ENCODE data around the gene PSMG4.

Gene PSMG4

DNA sequence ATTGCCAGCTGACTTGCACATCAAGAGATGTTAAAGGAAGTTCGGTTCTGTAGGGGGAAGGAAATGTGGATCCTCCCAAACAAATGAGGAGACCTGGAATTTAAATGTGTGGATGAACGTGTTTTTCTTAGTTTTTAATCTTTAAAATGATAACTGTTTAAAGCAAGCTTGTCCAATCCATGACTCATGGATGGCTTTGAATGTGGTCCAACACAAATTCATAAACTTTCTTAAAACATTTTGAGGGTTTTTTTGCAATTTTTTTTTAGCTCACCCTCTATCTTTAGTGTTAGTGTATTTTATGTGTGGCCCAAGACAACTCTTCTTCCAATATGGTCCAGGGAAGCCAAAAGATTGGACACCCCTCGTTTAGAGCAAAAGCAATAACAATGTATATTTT is 43.8 kb upstream of the PSMG4 start:
- TF ChIP-seq, protein P1, sequence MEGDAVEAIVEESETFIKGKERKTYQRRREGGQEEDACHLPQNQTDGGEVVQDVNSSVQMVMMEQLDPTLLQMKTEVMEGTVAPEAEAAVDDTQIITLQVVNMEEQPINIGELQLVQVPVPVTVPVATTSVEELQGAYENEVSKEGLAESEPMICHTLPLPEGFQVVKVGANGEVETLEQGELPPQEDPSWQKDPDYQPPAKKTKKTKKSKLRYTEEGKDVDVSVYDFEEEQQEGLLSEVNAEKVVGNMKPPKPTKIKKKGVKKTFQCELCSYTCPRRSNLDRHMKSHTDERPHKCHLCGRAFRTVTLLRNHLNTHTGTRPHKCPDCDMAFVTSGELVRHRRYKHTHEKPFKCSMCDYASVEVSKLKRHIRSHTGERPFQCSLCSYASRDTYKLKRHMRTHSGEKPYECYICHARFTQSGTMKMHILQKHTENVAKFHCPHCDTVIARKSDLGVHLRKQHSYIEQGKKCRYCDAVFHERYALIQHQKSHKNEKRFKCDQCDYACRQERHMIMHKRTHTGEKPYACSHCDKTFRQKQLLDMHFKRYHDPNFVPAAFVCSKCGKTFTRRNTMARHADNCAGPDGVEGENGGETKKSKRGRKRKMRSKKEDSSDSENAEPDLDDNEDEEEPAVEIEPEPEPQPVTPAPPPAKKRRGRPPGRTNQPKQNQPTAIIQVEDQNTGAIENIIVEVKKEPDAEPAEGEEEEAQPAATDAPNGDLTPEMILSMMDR (IDR thresholded peaks at IDR 0.05; ENCODE audit: control insufficient read depth, extremely low read depth, insufficient read depth): no peak
- DNase-seq (ENCODE audit: low read depth): no peak
- no peak overlapping the region for H3K4me3 ChIP-seq (ENCODE audit: low read depth, low read length)

DNA sequence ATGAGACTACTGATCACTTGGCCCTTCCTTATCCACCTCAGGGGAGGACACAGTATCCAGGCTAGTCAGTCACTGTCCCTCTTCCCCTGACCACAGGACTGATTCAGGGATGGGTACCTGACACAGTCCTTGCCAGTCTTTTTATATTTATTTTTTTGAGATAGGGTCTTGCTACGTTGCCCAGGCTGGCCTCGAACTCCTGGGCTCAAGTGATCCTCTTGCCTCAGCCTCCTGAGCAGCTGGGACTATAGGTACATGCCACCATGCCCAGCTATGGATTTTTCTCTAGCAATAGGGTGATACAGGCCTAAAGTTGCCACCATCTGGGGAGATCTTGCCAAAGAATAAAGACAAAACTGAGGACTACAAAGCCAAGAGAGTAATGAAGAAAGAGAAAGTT is 41.5 kb upstream of the PSMG4 start:
- TF ChIP-seq, protein P1 (IDR thresholded peaks at IDR 0.05; ENCODE audit: control insufficient read depth, extremely low read depth, insufficient read depth): no peak
- DNase-seq (ENCODE audit: low read depth): no peak

DNA sequence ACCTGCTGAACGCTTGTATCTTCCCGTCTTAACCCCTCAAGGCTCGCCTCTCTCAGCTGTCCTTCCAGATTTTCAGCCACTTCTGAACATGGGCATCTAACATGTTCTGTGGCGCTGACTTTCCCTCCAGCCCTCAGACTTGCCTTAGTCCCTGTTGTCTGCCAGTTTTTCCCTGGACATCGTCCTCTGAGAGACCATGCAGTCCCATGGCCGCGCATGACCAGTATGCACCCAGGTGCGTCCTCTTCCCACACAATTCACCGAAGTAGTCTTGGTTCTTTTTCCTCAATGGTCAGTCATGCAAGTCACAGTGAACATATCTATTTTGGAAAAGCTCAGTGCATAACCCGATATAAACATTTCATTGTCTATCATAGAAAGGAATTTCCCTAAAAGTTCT is 40.5 kb upstream of the PSMG4 start:
- TF ChIP-seq, protein P1 (IDR thresholded peaks at IDR 0.05; ENCODE audit: control insufficient read depth, extremely low read depth, insufficient read depth): no peak
- H3K4me3 ChIP-seq (ENCODE audit: low read depth, low read length): no peak overlapping the region
- DNase-seq (ENCODE audit: low read depth): no peak

More for the DNA sequence above, 41.5 kb upstream of the PSMG4 start:
- no peak overlapping the region for H3K4me3 ChIP-seq (ENCODE audit: low read depth, low read length)

DNA sequence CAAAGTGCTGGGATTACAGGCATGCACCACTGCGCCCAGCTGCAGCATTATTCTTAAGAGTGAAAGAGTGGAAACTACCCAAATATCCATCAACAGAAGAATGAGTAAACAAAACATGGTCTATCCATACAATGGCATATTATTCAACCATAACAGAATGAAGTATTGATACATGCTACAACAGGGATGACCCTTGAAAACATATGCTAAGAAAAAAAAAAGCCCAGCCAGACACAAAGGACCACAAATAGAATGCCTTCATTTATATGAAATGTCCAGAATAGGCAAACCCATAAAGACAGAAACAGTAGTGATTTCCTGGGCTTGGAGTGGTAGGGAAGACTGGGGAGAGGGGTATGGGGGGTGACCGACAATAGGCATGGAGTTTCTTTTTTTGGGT is 38.4 kb upstream of the PSMG4 start:
- TF ChIP-seq, protein P1 (IDR thresholded peaks at IDR 0.05; ENCODE audit: control insufficient read depth, extremely low read depth, insufficient read depth): no peak
- H3K4me3 ChIP-seq (ENCODE audit: low read depth, low read length): no peak overlapping the region
- DNase-seq (ENCODE audit: low read depth): no peak

DNA sequence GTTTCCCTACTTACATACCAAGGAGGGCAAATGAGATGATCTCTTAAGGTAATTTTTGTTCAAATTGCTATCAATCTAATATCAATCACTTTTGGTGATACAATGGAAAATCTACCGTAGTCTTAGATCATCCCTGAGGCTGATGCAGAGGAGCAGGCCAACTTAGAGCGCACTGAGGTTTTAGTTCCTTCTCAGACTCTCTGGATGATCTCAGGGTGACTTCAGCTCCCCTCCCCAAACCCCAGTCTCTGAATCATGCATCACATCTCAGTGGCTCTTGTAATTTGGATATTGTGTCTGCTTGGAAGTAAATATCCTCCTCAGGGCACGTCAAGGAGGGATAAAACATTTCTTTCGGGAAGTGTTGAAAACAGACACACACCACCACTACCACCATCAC is 37.2 kb upstream of the PSMG4 start:
- TF ChIP-seq, protein P1 (IDR thresholded peaks at IDR 0.05; ENCODE audit: control insufficient read depth, extremely low read depth, insufficient read depth): no peak
- H3K4me3 ChIP-seq (ENCODE audit: low read depth, low read length): no peak overlapping the region
- no peak for DNase-seq (ENCODE audit: low read depth)

DNA sequence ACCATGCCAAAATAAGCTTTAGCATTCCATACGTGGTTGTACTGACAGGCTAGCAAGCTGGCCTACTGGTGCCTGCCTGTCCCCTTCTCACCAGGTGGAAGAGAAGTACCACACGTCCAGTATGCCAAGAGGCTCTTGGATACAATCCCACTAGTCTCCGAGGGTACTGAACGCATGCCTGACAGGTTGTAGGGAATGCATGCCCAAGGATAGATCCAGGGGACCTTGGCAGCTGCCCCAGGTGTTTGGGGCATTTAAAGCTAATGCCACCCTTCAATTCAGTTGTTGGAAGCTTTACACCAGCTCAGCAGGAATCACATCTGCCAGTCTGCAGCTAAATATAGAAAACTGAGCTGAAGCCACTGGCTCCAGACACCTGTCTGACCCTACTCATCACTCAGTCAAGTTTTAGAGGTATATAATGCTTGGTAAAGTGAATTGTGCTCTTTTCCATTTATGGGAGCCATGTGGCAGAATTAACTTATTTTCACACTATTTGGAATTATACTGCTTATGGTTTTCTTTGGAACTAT is 36.2 kb upstream of the PSMG4 start:
- TF ChIP-seq, protein P1 (IDR thresholded peaks at IDR 0.05; ENCODE audit: control insufficient read depth, extremely low read depth, insufficient read depth): no peak
- DNase-seq (ENCODE audit: low read depth): no peak
- no peak overlapping the region for H3K4me3 ChIP-seq (ENCODE audit: low read depth, low read length)

DNA sequence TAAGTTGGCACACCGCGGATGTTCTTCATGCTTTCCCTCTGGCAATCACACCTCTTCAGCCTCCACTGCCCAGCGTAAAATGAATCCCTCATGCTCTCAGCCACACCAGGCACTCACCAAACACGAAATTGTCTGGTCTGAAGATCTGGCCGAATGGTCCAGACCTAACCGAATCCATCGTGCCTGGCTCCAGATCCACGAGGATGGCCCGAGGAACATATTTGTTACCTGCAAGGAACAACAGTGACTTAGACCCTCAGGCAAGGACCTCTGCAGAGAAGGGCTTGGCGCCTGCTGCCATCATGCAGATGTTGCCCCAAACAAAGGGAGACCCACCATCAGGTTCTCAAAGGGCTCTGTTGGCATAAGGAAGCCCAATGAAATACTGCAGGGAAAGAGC is 32.7 kb upstream of the PSMG4 start:
- TF ChIP-seq, protein P1 (IDR thresholded peaks at IDR 0.05; ENCODE audit: control insufficient read depth, extremely low read depth, insufficient read depth): no peak
- no peak overlapping the region for H3K4me3 ChIP-seq (ENCODE audit: low read depth, low read length)
- peak; percentile 22 for DNase-seq (ENCODE audit: low read depth)

Data from LNCaP clone FGC (cell line).